Measurements from ENCODE around the gene MRPS17. TPM values are rescaled to one million over a fixed set of nuclear protein-coding genes. Genes with fewer than 3 reads are reported as not detected.

MRPS17 gene
- total and polyA plus RNA-seq, 4 donors, result 7.2 to 39.7 (median 10.7) TPM

GRCh38 chr7:55996856-55997500 lies 45.3 kb downstream of the MRPS17 start:
- Histone ChIP-seq H3K27ac (ENCODE audit: low read depth in 1 of 2, low read length in 2 of 2) (no peak overlapping the region), H3K27me3 (ENCODE audit: control insufficient read depth in 4 of 4, insufficient read depth in 4 of 4, low read length in 3 of 4) (no peaks in the 10 kb centered on the region), H3K9ac (ENCODE audit: low read depth in 1 of 2, low read length in 2 of 2) (no peak overlapping the region), H3K36me3 (ENCODE audit: control insufficient read depth in 4 of 4, insufficient read depth in 3 of 4, low read depth in 1 of 4, low read length in 3 of 4) (peaks cover 3 to 40% (median 17%) of the 10 kb centered on the region in 4 donors), H3K4me1 (ENCODE audit: control insufficient read depth in 4 of 4, insufficient read depth in 4 of 4, low read length in 3 of 4) (peaks cover 0 to 5% (median under 1%) of the 10 kb centered on the region in 4 donors), H3K9me3 (ENCODE audit: control insufficient read depth in 4 of 4, low read length in 3 of 4) (no peaks in the 10 kb centered on the region), H3K4me3 (ENCODE audit: low read depth in 1 of 3, low read length in 3 of 3) (no peak overlapping the region)
- WGBS, result 76% methylated on average over 8 of the region's 8 CpGs
- TF ChIP-seq ATF3 (IDR thresholded peaks at IDR 0.05), result no peak
- TF ChIP-seq REST (IDR thresholded peaks at IDR 0.05), result no peak
- TF ChIP-seq RAD21 (IDR thresholded peaks at IDR 0.05), result no peak
- no peak for TF ChIP-seq CTCF (IDR thresholded peaks at IDR 0.05; ENCODE audit: low read depth, low read length, missing input control)
- TF ChIP-seq YY1 (IDR thresholded peaks at IDR 0.05), result no peak
- peak; percentile 28 to 53 for TF ChIP-seq HNF4A (conservative IDR thresholded peaks at IDR 0.05)
- no peak for TF ChIP-seq HNF4G (IDR thresholded peaks at IDR 0.05)
- no peak for TF ChIP-seq TAF1 (conservative IDR thresholded peaks at IDR 0.05)
- peak; percentile 26 for TF ChIP-seq NR2F2 (IDR thresholded peaks at IDR 0.05)
- TF ChIP-seq FOXA2 (IDR thresholded peaks at IDR 0.05), result no peak
- peak; percentile 42 for TF ChIP-seq SP1 (IDR thresholded peaks at IDR 0.05)
- no peak for TF ChIP-seq JUND (IDR thresholded peaks at IDR 0.05)
- no peak for TF ChIP-seq EGR1 (IDR thresholded peaks at IDR 0.05; ENCODE audit: low read depth in 2 of 2)
- peak; percentile 20 to 68 for TF ChIP-seq RXRA (IDR thresholded peaks at IDR 0.05)
- no peak for TF ChIP-seq FOXA1 (IDR thresholded peaks at IDR 0.05)
- DNase-seq (ENCODE audit: low spot score), result no peak

- WGBS, result 90% methylated on average over 4 of the region's 4 CpGs
- Histone ChIP-seq H3K9ac (ENCODE audit: low read depth in 1 of 2, low read length in 2 of 2) (no peak overlapping the region), H3K4me3 (ENCODE audit: low read depth in 1 of 3, low read length in 3 of 3) (no peak overlapping the region), H3K36me3 (ENCODE audit: control insufficient read depth in 4 of 4, insufficient read depth in 3 of 4, low read depth in 1 of 4, low read length in 3 of 4) (peaks cover 0 to 2% (median 0%) of the 10 kb centered on the region in 4 donors), H3K27me3 (ENCODE audit: control insufficient read depth in 4 of 4, insufficient read depth in 4 of 4, low read length in 3 of 4) (no peaks in the 10 kb centered on the region), H3K27ac (ENCODE audit: low read depth in 1 of 2, low read length in 2 of 2) (no peak overlapping the region), H3K4me1 (ENCODE audit: control insufficient read depth in 4 of 4, insufficient read depth in 4 of 4, low read length in 3 of 4) (peaks cover 0 to 5% (median under 1%) of the 10 kb centered on the region in 4 donors), H3K9me3 (ENCODE audit: control insufficient read depth in 4 of 4, low read length in 3 of 4) (no peaks in the 10 kb centered on the region)
- DNase-seq (ENCODE audit: low spot score), result no peak
- TF ChIP-seq ZBTB33 (IDR thresholded peaks at IDR 0.05) (no peak), SP1 (IDR thresholded peaks at IDR 0.05) (no peak), GABPA (IDR thresholded peaks at IDR 0.05 in 1 of 2, conservative IDR thresholded peaks at IDR 0.05 in 1 of 2) (no peak), CTCF (IDR thresholded peaks at IDR 0.05; ENCODE audit: low read depth, low read length, missing input control) (no peak), HNF4G (IDR thresholded peaks at IDR 0.05) (no peak), TAF1 (conservative IDR thresholded peaks at IDR 0.05) (no peak), NR2F2 (IDR thresholded peaks at IDR 0.05) (no peak), EGR1 (IDR thresholded peaks at IDR 0.05; ENCODE audit: low read depth in 2 of 2) (no peak), JUND (IDR thresholded peaks at IDR 0.05) (no peak), FOXA1 (IDR thresholded peaks at IDR 0.05) (no peak), ATF3 (IDR thresholded peaks at IDR 0.05) (no peak), RAD21 (IDR thresholded peaks at IDR 0.05) (no peak), YY1 (IDR thresholded peaks at IDR 0.05) (no peak)
Measured at GRCh38 chr7:56003749-56004148, 52.1 kb downstream of the MRPS17 start.
